PC-3 (cell line): ENCODE results near the gene UAP1L1.

Experiments used
- EZH2 ChIP-seq: fragments of 300-600 bp; sonication (generic); IDR thresholded peaks from one replicate; pipeline ENCODE4 v1.6.1; 2017; ENCODE audit warnings: antibody characterized with exemption, mild to moderate bottlenecking, low read length; ENCODE audit not compliant: unreplicated experiment
- EZH2phosphoT487 ChIP-seq: fragments of 300-600 bp; sonication (generic); IDR thresholded peaks from 2 replicates; pipeline ENCODE4 v1.6.1; 2018; ENCODE audit warnings: mild to moderate bottlenecking, antibody characterized with exemption, low read length, borderline replicate concordance
- TF ChIP-seq, protein P1 (sequence below): fragments of 300-600 bp; sonication (generic); conservative IDR thresholded peaks from 2 replicates; pipeline ENCODE4 v1.5.1; 2017; ENCODE audit warnings: antibody characterized with exemption, low read depth, mild to moderate bottlenecking, low read length

- TF ChIP-seq, protein P1, sequence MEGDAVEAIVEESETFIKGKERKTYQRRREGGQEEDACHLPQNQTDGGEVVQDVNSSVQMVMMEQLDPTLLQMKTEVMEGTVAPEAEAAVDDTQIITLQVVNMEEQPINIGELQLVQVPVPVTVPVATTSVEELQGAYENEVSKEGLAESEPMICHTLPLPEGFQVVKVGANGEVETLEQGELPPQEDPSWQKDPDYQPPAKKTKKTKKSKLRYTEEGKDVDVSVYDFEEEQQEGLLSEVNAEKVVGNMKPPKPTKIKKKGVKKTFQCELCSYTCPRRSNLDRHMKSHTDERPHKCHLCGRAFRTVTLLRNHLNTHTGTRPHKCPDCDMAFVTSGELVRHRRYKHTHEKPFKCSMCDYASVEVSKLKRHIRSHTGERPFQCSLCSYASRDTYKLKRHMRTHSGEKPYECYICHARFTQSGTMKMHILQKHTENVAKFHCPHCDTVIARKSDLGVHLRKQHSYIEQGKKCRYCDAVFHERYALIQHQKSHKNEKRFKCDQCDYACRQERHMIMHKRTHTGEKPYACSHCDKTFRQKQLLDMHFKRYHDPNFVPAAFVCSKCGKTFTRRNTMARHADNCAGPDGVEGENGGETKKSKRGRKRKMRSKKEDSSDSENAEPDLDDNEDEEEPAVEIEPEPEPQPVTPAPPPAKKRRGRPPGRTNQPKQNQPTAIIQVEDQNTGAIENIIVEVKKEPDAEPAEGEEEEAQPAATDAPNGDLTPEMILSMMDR: no peak
- no peak for TF ChIP-seq EZH2phosphoT487
- no peak for TF ChIP-seq EZH2
Observed at GRCh38 chr9:137054932-137055384, 22.4 kb upstream of the UAP1L1 start.
